Ascending aorta (tissue), 2 donors: ENCODE measurements around the gene RALGAPA2. TPM values are rescaled to one million over a fixed set of nuclear protein-coding genes. Genes with fewer than 3 reads are reported as not detected.

Experiments used
- DNase-seq, 2 donors: peaks; one replicate each; pipeline ENCODE4 v3.0.0-alpha.2; 2019; ENCODE audit warnings: low spot score in 2 of 2
- H3K27ac ChIP-seq, 2 donors: fragments of 200-600 bp; sonication (generic); one replicate each; pipeline ENCODE4 v1.5.1; 2016 to 2017; ENCODE audit warnings: mild to moderate bottlenecking in 1 of 2
- H3K27me3 ChIP-seq: fragments of 200-600 bp; sonication (generic); one replicate; pipeline ENCODE4 v1.5.1; 2017
- H3K36me3 ChIP-seq, 2 donors: fragments of 200-600 bp; sonication (generic); one replicate each; pipeline ENCODE4 v1.5.1; 2016
- H3K4me1 ChIP-seq, 2 donors: fragments of 200-600 bp; sonication (generic); one replicate each; pipeline ENCODE4 v1.5.1; 2016 to 2017; ENCODE audit warnings: mild to moderate bottlenecking in 1 of 2
- H3K4me3 ChIP-seq, 2 donors: fragments of 200-600 bp; sonication (generic); one replicate each; pipeline ENCODE4 v1.5.1; 2016 to 2017; ENCODE audit warnings: mild to moderate bottlenecking in 1 of 2
- H3K9me3 ChIP-seq, 2 donors: fragments of 200-600 bp; sonication (generic); one replicate each; pipeline ENCODE4 v1.5.1; 2016
- intact Hi-C: fragments of 100-400 bp; cut with DNase I; formaldehyde crosslinking; loops from one replicate; pipeline ENCODE4 v1.15.1; 2023
- total RNA-seq: library from RNA; depleted of rRNA; stranded (reverse); fragments of >200 nt; gene quantifications from one replicate; pipeline ENCODE4 v1.1.0, GENCODE V29; 2016
- TF ChIP-seq, protein P1 (sequence below), 3 experiments: fragments of 200-600 bp in 2 of 3; fragments of 450-650 bp in 1 of 3; sonication (generic) in 2 of 3; IDR thresholded peaks; one replicate each; pipeline ENCODE4 v1.5.1; 2016 to 2019; ENCODE audit warnings: antibody characterized with exemption in 3 of 3, mild to moderate bottlenecking in 1 of 3, moderate library complexity in 1 of 3

Gene RALGAPA2
- total RNA-seq, 1 donor from 2014 or later, result 68.9 TPM

DNA sequence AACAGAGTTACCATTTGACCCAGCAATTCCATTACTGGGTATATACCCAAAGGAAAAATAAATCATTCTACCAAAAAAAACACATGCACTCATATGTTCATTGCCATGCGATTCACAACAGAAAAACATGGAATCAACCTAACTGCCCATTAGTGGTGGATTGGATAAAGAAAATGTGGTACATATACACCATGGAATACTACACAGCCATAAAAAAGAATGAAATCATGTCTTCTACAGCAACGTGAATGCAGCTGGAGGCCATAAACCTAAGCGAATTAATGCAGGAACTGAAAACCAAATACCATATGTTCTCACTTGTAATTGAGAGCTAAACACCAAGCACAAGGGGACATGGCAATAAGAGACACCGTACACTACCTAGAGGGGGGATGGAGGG lies 12.5 kb downstream of the RALGAPA2 start:
- no peak overlapping the region for H3K4me3 ChIP-seq
- TF ChIP-seq, protein P1, sequence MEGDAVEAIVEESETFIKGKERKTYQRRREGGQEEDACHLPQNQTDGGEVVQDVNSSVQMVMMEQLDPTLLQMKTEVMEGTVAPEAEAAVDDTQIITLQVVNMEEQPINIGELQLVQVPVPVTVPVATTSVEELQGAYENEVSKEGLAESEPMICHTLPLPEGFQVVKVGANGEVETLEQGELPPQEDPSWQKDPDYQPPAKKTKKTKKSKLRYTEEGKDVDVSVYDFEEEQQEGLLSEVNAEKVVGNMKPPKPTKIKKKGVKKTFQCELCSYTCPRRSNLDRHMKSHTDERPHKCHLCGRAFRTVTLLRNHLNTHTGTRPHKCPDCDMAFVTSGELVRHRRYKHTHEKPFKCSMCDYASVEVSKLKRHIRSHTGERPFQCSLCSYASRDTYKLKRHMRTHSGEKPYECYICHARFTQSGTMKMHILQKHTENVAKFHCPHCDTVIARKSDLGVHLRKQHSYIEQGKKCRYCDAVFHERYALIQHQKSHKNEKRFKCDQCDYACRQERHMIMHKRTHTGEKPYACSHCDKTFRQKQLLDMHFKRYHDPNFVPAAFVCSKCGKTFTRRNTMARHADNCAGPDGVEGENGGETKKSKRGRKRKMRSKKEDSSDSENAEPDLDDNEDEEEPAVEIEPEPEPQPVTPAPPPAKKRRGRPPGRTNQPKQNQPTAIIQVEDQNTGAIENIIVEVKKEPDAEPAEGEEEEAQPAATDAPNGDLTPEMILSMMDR (IDR thresholded peaks at IDR 0.05), result no peak
- DNase-seq, result no peak
- H3K27ac ChIP-seq, result no peak overlapping the region
- peaks cover 0 to 8% of the 10 kb centered on the region in 2 donors for H3K4me1 ChIP-seq
- H3K36me3 ChIP-seq, result no peaks in the 10 kb centered on the region
- H3K27me3 ChIP-seq, result no peaks in the 10 kb centered on the region
- no peaks in the 10 kb centered on the region for H3K9me3 ChIP-seq
- intact Hi-C loops, result loop anchor here (5.0 kb wide), 1 partner anchor 42 kb away; no protein-coding TSS in a partner anchor

DNA sequence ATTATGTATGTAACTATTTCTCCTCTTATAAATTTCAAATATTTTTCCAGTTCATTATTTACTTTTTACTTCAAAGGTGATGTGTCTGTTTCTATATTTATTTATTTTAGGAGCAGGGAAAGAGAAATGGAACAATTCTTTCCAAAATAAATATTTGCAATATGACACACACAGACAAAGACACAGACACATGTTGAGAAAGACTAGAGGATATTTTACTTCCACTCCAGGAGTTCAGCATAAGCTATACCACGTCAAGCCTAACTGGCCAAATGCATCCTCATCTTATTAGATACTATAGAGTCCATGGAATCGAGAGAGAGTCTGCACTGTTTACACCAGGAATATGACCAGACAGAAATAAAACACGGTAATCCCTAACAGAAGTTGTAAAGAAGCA lies 13.3 kb downstream of the RALGAPA2 start:
- DNase-seq, result no peak
- no peaks in the 10 kb centered on the region for H3K27me3 ChIP-seq
- no peak overlapping the region for H3K27ac ChIP-seq
- H3K4me3 ChIP-seq, result no peak overlapping the region
- peaks cover 0 to 8% of the 10 kb centered on the region in 2 donors for H3K4me1 ChIP-seq
- no peaks in the 10 kb centered on the region for H3K36me3 ChIP-seq
- H3K9me3 ChIP-seq, result no peaks in the 10 kb centered on the region
- intact Hi-C loops, result no loop called here
- TF ChIP-seq, protein P1 (IDR thresholded peaks at IDR 0.05), result no peak

DNA sequence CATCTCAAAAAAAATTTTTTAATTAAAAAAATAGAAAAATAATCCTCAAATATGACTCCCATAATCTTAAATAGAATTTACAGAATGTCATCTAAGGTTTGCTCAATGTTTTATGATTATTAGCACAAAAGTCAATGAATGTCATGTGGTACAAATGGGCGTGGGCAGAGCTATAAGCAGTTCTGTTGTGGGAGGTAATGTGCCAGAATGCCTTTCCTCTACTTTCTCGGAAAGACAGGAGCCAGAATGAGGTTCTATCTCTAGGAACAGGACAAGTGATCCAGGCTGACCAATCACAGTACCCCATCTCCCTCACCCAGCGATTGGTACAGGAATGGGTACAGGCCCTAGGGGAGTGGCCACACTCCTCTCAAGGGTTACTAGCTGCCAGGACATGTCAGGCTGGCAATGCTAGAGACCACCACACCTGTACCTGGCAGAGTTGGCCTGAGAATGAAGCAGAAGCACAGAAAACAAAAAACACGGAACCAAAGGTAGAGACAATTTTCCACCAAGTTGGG lies 15.1 kb downstream of the RALGAPA2 start:
- Histone ChIP-seq H3K27me3 (no peaks in the 10 kb centered on the region), H3K9me3 (no peaks in the 10 kb centered on the region), H3K4me1 (peaks cover 0 to 8% of the 10 kb centered on the region in 2 donors), H3K36me3 (no peaks in the 10 kb centered on the region), H3K4me3 (no peak overlapping the region), H3K27ac (no peak overlapping the region)
- intact Hi-C loops, result no loop called here
- TF ChIP-seq, protein P1 (IDR thresholded peaks at IDR 0.05), result no peak
- DNase-seq, result no peak

DNA sequence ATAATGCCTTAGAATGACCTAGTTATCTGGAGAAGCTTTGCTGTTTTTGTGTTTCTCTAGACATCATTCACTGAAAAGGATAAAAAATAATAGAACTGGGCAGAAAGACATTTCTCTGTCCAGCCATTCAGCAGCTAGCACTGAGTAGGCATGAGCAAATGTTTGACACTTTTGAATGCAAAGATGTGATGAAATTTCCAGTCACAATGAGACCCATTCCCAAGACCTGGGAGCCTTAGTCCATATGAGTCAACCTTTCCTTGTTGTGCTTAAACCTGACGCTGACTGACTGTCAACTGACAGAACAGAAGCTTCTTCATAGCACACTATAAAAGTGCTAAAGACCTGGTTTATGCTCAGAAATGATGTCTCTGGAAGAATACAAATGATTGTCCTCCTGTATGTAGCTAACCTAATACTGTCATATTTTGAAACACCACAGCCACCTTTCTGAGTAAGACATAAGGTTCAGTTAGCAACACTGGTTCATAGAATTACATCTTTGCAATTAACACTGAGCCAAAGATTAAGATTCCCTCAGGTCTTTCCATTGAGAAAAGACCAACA lies 17.1 kb downstream of the RALGAPA2 start:
- H3K36me3 ChIP-seq, result no peaks in the 10 kb centered on the region
- peaks cover 0 to 8% of the 10 kb centered on the region in 2 donors for H3K4me1 ChIP-seq
- H3K27me3 ChIP-seq, result no peaks in the 10 kb centered on the region
- DNase-seq, result no peak
- intact Hi-C loops, result no loop called here
- TF ChIP-seq, protein P1 (IDR thresholded peaks at IDR 0.05), result no peak
- H3K9me3 ChIP-seq, result no peaks in the 10 kb centered on the region
- H3K27ac ChIP-seq, result no peak overlapping the region
- H3K4me3 ChIP-seq, result no peak overlapping the region

DNA sequence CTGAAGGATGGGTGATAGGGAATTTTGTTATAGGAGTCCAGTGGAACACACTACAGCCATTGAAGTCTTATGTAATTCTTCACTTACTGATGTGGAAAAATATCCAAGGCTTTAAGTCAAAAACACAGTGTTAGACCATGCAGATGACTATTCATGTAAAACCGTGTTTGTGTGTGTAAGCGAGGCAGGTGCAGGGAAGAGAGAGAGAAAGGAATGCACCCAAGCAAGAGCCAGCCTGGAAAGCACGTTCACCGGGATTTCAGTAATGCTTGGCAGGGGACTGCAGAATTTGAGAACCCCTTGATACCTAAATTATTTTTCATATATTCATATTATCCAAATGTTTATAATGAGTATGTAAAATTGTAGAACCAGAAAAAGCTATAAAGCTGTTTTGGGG lies 17.9 kb downstream of the RALGAPA2 start:
- Histone ChIP-seq H3K4me1 (peaks cover 0 to 8% of the 10 kb centered on the region in 2 donors), H3K36me3 (no peaks in the 10 kb centered on the region), H3K27ac (no peak overlapping the region), H3K9me3 (no peaks in the 10 kb centered on the region), H3K27me3 (no peaks in the 10 kb centered on the region), H3K4me3 (no peak overlapping the region)
- no peak for DNase-seq
- TF ChIP-seq, protein P1 (IDR thresholded peaks at IDR 0.05), result no peak
- intact Hi-C loops, result no loop called here
